OCI-LY7 (cell line): ENCODE measurements around the gene CHAC2.

Experiments
- EZH2phosphoT487 ChIP-seq: fragments of 200-600 bp; sonication (generic); IDR thresholded peaks from 2 replicates; pipeline ENCODE4 v1.6.1; 2018; ENCODE audit warnings: low read depth, borderline replicate concordance, mild to moderate bottlenecking, mixed run types, antibody characterized with exemption, low read length, moderate library complexity, mixed read lengths
- TF ChIP-seq, protein P1 (sequence below): fragments of 200-600 bp; sonication (generic); conservative IDR thresholded peaks from 2 replicates; pipeline ENCODE4 v1.5.1; 2014; ENCODE audit warnings: mild to moderate bottlenecking, antibody characterized with exemption, low read length, moderate library complexity, mixed read lengths

GRCh38 chr2:53780056-53780455, 12.5 kb downstream of the CHAC2 start:
- TF ChIP-seq, protein P1, sequence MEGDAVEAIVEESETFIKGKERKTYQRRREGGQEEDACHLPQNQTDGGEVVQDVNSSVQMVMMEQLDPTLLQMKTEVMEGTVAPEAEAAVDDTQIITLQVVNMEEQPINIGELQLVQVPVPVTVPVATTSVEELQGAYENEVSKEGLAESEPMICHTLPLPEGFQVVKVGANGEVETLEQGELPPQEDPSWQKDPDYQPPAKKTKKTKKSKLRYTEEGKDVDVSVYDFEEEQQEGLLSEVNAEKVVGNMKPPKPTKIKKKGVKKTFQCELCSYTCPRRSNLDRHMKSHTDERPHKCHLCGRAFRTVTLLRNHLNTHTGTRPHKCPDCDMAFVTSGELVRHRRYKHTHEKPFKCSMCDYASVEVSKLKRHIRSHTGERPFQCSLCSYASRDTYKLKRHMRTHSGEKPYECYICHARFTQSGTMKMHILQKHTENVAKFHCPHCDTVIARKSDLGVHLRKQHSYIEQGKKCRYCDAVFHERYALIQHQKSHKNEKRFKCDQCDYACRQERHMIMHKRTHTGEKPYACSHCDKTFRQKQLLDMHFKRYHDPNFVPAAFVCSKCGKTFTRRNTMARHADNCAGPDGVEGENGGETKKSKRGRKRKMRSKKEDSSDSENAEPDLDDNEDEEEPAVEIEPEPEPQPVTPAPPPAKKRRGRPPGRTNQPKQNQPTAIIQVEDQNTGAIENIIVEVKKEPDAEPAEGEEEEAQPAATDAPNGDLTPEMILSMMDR, result no peak
- TF ChIP-seq EZH2phosphoT487, result no peak
